Amniotic epithelial cell (primary cell): ENCODE data around the gene ICAM3.

Source experiments
- DNase-seq: peaks from one replicate; pipeline ENCODE4 v3.0.0-alpha.2; 2010; ENCODE audit warnings: low read depth

Gene ICAM3

DNA sequence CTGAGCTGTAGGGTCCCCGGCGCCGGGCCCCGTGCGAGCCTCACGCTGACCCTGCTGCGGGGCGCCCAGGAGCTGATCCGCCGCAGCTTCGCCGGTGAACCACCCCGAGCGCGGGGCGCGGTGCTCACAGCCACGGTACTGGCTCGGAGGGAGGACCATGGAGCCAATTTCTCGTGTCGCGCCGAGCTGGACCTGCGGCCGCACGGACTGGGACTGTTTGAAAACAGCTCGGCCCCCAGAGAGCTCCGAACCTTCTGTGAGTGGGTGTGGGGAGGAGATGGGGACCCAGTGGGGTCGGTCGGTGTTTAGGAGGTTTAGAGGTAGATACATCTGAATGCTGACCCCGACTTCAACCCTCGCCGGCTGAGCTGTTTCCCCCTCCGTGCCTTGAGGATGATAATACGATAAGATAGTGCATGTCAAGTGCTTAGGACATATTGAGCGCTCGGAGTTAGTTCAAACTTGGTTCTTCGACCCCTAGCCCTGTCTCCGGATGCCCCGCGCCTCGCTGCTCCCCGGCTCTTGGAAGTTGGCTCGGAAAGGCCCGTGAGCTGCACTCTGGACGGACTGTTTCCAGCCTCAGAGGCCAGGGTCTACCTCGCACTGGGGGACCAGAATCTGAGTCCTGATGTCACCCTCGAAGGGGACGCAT is 47.7 kb downstream of the ICAM3 start:
- DNase-seq = no peak

DNA sequence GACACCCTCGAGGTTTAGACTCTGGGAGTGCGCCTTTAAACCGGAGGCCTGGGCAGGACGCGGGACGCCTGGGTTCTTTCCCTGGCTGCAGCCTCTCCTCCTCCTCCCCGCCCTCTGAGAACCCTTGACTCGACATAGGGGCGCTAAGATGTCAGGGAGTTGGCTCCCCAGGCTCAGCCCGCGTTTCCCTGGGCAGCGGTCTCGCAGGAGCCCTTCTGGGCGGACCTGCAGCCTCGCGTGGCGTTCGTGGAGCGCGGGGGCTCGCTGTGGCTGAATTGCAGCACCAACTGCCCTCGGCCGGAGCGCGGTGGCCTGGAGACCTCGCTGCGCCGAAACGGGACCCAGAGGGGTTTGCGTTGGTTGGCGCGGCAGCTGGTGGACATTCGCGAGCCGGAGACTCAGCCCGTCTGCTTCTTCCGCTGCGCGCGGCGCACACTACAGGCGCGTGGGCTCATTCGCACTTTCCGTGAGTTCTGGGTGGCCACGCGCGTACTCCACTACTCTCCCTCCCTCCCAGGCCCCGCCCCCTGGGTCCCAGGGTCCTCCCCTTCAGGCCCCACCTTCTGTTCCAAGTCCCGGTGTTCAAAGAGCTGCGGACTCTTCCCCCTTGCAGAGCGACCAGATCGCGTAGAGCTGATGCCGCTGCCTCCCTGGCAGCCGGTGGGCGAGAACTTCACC is 48.4 kb downstream of the ICAM3 start:
- no peak for DNase-seq

- no peak for DNase-seq
These were observed 49.0 kb downstream of the ICAM3 start for GRCh38 chr19:10290357-10290875.

DNA sequence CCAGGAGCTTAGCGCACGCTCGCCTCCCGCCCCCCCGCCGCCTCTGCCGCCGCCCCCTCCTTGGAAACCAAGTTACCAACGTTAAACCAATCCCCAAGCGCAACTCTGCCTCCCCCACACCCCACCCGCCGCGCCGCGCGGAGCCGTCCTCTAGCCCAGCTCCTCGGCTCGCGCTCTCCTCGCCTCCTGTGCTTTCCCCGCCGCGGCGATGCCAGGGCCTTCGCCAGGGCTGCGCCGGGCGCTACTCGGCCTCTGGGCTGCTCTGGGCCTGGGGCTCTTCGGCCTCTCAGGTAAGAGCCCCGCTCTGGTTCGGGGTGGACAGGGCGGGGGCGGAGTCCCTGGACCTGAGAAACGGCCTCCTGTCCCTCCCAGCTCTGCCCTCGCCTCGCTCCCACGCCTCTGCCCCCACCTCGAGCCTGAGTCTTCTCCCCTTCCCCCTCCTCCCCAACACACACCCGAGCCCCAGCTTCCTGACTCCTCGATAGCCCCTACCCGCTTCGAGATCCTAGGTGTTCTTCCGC is 49.5 kb downstream of the ICAM3 start, which contains the start of gene ICAM5:
TSS of gene ICAM5 (plus strand) at position 117 of the 521 bp plus-strand sequence. CDS start at position 209, 92 bp downstream.
- no peak for DNase-seq

GRCh38 chr19:10289167-10289835 is 50.1 kb downstream of the ICAM3 start:
- DNase-seq = no peak

- peak; percentile 62 for DNase-seq
These were observed 50.7 kb downstream of the ICAM3 start for GRCh38 chr19:10288662-10289166.

DNA sequence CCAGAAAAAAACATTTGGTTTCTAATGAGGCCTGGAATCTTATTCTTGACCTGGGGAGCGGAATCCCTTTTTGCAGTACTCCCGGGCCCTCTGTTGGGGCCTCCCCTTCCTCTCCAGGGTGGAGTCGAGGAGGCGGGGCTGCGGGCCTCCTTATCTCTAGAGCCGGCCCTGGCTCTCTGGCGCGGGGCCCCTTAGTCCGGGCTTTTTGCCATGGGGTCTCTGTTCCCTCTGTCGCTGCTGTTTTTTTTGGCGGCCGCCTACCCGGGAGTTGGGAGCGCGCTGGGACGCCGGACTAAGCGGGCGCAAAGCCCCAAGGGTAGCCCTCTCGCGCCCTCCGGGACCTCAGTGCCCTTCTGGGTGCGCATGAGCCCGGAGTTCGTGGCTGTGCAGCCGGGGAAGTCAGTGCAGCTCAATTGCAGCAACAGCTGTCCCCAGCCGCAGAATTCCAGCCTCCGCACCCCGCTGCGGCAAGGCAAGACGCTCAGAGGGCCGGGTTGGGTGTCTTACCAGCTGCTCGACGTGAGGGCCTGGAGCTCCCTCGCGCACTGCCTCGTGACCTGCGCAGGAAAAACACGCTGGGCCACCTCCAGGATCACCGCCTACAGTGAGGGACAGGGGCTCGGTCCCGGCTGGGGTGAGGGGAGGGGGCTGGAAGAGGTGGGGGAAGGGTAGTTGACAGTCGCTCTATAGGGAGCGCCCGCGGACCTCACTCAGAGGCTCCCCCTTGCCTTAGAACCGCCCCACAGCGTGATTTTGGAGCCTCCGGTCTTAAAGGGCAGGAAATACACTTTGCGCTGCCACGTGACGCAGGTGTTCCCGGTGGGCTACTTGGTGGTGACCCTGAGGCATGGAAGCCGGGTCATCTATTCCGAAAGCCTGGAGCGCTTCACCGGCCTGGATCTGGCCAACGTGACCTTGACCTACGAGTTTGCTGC is 52.4 kb downstream of the ICAM3 start, which contains the start of gene ICAM4:
TSS of gene ICAM4 (plus strand) at position 153 of the 935 bp plus-strand sequence. CDS start at position 211, 58 bp downstream.
- no peak for DNase-seq

DNA sequence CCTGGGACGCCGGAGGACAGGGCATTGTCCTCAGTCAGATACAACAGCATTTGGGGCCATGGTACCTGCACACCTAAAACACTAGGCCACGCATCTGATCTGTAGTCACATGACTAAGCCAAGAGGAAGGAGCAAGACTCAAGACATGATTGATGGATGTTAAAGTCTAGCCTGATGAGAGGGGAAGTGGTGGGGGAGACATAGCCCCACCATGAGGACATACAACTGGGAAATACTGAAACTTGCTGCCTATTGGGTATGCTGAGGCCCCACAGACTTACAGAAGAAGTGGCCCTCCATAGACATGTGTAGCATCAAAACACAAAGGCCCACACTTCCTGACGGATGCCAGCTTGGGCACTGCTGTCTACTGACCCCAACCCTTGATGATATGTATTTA is 54.0 kb downstream of the ICAM3 start:
- DNase-seq = no peak

- DNase-seq = no peak
These were observed 54.5 kb downstream of the ICAM3 start for GRCh38 chr19:10284960-10285278.

DNA sequence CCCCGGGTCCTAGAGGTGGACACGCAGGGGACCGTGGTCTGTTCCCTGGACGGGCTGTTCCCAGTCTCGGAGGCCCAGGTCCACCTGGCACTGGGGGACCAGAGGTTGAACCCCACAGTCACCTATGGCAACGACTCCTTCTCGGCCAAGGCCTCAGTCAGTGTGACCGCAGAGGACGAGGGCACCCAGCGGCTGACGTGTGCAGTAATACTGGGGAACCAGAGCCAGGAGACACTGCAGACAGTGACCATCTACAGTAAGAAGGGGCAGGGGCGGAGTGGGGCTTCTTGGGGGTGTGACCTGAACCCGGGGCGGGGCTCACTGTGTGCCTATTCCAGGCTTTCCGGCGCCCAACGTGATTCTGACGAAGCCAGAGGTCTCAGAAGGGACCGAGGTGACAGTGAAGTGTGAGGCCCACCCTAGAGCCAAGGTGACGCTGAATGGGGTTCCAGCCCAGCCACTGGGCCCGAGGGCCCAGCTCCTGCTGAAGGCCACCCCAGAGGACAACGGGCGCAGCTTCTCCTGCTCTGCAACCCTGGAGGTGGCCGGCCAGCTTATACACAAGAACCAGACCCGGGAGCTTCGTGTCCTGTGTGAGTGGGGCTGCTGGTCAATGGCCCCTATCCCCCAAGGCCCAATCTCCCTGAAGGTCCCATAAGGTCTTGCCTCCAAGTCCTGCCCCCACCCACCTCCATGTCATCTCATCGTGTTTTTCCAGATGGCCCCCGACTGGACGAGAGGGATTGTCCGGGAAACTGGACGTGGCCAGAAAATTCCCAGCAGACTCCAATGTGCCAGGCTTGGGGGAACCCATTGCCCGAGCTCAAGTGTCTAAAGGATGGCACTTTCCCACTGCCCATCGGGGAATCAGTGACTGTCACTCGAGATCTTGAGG is 55.1 kb downstream of the ICAM3 start:
- no peak for DNase-seq
